GM19351 (cell line): ENCODE data around the gene SLC9A9.

Source experiments
- ATAC-seq: cut with Tn5 transposase; IDR thresholded peaks from one replicate; pipeline ENCODE4 v1.9.1; 2021; ENCODE audit warnings: mild to moderate bottlenecking, moderate library complexity; ENCODE audit not compliant: unreplicated experiment

SLC9A9 gene

GRCh38 chr3:143848704-143849103 lies 436 bp upstream of the SLC9A9 start:
- ATAC-seq: no peak

DNA sequence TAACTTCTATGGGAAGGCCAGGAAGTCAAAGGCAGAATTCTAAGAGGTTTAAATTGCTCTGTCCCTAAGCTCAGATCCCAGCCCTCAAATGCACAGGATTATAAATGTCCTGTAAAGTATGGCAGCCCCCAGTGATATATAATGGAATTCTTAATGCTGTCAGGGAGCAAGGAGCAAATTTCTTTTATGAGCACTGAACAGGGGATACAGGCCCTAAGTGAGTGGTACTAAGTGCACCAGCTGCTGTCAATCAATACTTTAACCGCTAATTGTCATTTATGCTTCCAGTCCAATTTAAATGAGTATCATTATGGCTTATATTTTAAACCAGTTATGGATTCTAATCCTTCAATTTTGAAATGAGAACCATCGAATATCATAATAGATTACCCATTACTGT lies 4.7 kb downstream of the SLC9A9 start:
- ATAC-seq: no peak

GRCh38 chr3:143840636-143841035 lies 7.6 kb downstream of the SLC9A9 start:
- ATAC-seq: peak; percentile 42

DNA sequence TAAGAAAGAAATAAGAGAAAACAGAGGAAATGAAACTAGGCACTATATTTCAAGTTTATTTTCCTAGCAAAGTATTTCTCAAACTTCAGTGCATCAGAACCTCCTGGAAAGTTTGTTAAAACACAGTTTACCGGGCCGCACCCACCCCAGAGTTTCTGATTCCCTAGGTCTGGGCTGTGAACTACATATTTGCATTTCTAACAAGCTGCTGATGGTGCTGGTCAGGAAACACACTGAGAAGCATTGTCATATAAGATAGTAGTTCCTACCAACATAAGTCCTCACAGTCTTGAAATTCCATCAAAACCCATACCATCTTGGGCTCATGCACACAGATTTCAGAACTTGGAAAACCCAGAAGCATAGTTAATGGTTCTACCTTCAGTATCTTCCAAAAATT lies 8.3 kb downstream of the SLC9A9 start:
- ATAC-seq: peak; percentile 75

DNA sequence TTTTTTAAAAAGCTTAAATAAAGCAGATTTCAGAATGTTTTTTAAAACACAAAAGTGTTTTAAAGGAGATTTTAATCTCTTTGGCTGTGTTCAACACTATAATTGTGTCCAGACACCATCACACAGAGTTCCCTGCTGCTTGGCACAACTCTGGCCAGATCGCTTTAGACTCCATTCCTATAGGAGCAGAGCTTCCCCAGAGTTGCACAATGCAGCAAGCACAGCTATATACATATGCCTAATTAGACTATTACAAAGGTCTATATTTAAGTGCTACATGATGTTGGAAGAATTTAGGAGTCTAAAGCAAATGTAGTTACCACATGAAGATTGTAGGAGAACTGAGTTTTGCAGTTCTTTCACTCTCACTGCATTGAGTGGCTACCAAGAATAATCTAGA lies 11.2 kb downstream of the SLC9A9 start:
- ATAC-seq: no peak

- no peak for ATAC-seq
Observed at GRCh38 chr3:143835312-143835711, 13.0 kb downstream of the SLC9A9 start.

DNA sequence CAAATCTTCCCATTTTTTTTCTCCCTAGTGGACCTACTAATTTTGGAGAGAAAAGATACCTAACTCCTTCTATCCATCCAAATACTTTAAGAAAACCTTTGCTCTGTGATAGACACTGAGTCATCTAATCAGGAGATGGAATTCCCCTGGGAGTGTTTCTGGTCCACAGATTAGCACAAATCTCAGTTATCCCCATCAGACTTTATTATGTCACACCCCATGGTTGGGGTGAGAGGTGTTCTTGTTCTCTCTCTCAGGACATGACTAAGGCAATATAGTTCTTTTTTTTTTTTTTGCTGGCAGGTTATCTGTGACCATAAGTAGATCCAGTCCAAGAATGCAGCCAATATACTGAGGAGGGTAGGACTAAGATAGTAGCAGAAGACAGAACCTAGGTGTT lies 15.8 kb downstream of the SLC9A9 start:
- peak; percentile 43 for ATAC-seq

DNA sequence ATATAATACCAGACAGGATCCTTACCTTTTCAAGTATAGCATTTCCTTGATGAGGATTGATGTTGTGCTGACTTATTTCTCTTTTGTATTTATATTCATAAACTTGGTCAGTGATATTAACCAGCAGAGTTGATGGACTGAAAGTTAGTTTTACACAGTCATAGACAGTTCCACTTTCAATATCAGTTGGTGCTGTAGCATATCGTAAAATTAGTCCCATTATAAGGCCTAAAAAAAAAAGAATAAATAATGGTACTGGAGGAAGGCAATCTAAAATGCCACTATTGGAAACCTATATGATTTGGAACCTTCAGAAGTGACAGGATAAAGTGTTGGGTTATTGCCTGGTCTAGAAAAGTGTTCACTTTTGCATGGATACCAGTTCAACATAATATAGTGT lies 16.3 kb downstream of the SLC9A9 start:
- peak; percentile 74 for ATAC-seq

DNA sequence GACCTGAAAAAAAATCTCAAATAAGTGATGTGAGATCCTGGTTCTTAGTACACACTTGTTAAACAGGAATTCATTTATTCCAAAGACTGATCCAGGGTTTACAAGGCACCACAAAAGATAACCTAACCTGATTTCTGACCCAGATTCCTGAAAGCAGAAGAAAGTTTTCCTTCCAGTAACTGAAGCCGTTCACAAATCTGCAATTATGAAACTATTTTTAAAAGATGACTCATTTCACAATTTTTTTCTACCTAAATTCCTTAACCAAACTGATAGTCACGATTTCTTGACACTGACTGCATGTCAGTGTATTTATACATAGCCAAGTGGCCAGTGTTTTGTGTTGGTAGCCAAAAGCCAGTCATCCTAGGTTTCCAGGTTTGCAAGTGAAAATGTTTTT lies 17.1 kb downstream of the SLC9A9 start:
- ATAC-seq: peak; percentile 45

DNA sequence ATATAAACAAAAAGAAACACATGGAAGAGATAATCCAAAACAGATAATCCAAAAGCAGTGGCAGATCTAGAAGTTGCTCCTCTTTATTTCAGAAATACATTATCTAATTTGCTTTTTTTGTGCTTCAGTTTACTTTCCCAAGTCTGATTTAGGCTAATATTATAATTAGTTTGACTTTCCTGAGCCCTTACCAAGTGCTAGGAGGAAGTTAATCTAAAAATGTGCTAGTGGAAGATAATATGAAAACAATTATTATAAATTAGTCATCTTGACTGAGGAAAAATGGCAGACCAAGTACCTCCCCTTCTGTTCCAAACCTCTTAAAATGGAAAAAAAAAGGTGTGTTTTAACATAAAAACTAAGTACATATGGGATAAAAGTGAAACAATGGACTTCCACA lies 17.5 kb downstream of the SLC9A9 start:
- ATAC-seq: no peak

- no peak for ATAC-seq
Observed at GRCh38 chr3:143830063-143830462, 18.2 kb downstream of the SLC9A9 start.

DNA sequence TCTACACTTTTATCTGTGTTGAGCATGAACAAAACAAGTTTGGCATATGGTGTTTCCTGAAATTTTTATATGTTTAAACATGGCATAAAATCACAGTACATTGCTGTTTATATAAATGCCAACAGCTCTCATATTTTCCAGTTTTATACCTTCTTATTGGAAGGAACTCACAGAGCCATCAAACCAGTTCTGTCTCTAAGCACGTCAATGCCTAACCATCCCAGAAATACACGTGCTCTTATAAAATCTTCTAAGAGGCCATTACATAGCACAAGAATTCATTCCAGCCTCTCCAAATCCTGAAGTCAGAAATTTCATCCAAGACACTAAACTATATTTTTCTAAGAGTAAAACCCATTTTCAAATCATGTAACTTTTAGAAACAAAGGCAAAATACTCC lies 20.8 kb downstream of the SLC9A9 start:
- ATAC-seq: no peak

- ATAC-seq: no peak
Observed at GRCh38 chr3:143826296-143826695, 22.0 kb downstream of the SLC9A9 start.

DNA sequence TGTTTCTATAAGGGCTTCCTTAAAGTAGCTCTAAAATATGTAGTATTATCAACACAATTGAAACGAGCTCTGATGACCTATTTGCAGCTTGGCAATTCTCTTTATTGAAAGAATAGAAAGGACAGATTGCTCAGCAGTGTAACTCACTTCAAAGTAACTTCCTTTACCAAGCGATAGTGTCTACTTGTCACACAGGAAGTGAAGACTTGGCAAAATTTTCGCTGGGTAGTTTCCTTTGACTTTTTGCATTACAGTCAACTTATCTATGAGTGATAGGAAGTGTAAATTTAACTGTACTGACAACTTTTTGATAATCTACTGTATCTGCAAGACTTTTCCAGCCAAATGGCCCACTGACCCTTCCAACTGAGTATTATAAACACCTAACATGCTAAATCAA lies 22.8 kb downstream of the SLC9A9 start:
- ATAC-seq: peak; percentile 82

DNA sequence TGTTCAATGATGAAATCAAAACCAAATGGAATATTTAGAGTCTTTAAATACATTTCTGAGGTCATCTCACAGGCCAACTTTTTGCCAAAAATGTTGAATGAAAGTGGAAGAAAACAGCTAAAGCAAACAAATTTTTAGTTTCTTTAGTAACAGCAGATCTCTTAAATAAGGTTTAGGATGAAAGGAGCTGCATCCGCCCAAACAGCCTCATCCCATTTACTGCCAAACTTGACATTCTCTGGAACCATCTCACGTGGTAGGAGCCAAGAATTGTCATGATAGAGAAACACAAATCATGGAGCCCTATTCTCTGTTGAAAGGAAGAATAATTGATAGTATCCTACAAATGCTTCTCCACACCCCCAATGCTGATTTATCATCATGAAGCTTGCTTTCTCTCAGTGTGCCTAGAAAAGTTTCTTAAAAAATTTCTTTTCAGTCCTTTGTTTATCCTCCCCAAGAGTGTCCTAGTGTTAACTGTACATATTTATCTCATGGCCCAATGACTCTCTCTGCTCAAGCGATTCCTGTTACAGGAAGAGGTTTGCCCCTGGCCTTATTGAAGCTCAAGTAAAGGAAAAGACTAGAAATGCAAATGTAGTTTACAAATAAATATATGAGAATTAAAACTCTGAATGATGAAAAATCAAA lies 23.4 kb downstream of the SLC9A9 start:
- no peak for ATAC-seq

GRCh38 chr3:143822798-143823197 lies 25.5 kb downstream of the SLC9A9 start:
- ATAC-seq: no peak

GRCh38 chr3:143822374-143822773 lies 25.9 kb downstream of the SLC9A9 start:
- no peak for ATAC-seq

- ATAC-seq: peak; percentile 32
Observed at GRCh38 chr3:143821862-143822261, 26.4 kb downstream of the SLC9A9 start.

- ATAC-seq: no peak
Observed at GRCh38 chr3:143820466-143821221, 27.6 kb downstream of the SLC9A9 start.

GRCh38 chr3:143819890-143820289 lies 28.4 kb downstream of the SLC9A9 start:
- ATAC-seq: no peak

DNA sequence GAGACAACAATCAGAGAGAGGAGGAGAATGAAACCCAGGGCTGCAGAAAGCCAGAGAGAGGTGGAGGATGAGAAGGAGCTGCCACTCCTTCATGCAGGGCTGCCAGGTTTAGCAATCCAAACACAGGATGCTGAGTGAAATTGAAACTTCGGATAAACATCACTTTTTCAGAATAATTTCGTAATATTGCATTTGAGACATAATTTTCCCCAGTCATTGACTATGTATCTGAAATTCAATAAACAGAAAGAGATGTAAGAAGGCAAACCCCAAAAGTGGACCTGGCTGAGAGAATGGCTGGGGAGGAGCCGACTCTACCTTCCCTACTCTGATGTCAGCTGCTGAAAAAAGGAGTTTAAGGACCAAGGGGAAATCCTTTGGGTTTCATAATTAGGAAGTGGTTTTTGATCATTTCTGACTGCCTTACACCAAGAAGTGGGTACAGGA lies 33.8 kb downstream of the SLC9A9 start:
- ATAC-seq: peak; percentile 73

GRCh38 chr3:143812481-143812880 lies 35.8 kb downstream of the SLC9A9 start:
- no peak for ATAC-seq

GRCh38 chr3:143811602-143812001 lies 36.7 kb downstream of the SLC9A9 start:
- no peak for ATAC-seq
